ENCODE measurements around the gene NFKBIE.

DNA sequence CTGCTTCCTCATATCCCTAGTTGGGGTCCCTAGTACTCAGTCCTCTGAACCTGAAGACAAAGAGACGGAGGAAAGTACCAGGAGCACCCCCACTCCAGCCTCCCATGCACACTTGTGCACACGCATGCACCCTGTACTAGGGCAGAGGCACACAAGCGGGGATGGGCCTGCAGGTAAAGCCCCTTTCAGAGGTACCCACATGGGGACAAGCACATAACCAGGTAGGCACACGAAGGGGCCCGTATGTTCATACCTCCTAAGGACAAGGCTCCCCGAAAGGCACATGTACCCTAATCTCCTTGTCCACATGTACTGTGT, 6.0 kb upstream of the NFKBIE start:
- no peak for TF ChIP-seq POLR2A (IDR thresholded peaks at IDR 0.05)
- TF ChIP-seq, protein P1, sequence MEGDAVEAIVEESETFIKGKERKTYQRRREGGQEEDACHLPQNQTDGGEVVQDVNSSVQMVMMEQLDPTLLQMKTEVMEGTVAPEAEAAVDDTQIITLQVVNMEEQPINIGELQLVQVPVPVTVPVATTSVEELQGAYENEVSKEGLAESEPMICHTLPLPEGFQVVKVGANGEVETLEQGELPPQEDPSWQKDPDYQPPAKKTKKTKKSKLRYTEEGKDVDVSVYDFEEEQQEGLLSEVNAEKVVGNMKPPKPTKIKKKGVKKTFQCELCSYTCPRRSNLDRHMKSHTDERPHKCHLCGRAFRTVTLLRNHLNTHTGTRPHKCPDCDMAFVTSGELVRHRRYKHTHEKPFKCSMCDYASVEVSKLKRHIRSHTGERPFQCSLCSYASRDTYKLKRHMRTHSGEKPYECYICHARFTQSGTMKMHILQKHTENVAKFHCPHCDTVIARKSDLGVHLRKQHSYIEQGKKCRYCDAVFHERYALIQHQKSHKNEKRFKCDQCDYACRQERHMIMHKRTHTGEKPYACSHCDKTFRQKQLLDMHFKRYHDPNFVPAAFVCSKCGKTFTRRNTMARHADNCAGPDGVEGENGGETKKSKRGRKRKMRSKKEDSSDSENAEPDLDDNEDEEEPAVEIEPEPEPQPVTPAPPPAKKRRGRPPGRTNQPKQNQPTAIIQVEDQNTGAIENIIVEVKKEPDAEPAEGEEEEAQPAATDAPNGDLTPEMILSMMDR (IDR thresholded peaks at IDR 0.05), result no peak
